HPDE6-E6E7 (cell line): ENCODE data around the gene PREP.
"Not testable (repeated sequence)": the region's sequence is repeated elsewhere in the genome, so short reads cannot be mapped to it uniquely, and the experiment has no call there.

Experiments
- DNase-seq: peaks from one replicate; pipeline ENCODE4 v3.0.0; 2011; ENCODE audit warnings: missing footprints; ENCODE audit errors: extremely low spot score

Gene PREP

DNA sequence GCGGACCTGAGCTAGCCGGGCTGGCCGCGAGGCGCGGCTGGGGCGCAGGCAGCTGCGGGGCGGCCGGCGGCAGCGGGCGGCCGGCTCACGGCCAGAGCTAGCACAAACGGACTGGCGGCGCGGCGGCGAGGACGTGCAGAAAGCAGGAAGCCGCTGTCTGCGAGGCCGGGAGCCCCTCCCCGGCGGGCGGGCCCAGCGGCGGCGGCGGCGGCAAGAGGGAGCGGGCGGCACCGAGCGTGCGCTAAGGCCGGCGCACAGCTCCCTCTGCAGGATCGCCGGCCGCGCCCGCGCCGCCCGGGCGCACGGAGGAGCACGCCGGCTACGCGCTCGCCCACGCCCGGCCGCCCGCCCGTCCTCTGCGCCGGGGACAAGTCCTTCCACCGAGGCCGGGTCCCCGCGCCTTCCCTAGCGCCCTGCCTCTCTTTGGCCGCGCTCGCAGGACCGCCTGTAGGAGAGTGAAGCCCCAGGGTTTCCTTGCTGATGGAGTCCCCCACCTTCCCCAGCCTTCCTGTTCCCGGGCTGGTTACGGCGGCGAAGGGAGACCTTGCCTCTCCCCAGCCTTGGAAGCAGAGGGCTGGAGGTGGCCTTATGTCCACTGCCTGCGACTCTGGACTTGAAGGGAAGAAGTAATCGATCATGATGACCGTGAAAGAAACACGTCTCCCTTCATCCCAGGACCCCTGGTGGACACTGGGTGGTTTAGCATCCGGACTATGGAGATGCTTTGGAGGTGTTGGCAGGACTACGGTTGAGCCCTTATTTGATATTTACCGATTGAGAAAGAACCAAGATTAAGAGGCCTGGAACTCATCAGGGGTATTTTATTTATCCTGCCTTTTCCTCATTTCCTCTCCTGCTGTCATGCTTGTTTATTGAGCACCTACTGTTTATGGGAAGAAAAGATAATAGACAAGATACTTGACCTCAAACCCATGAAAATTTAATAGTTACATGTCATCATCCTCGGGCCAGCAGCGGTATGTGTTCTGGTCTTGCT is at the start of gene PREP:
Gene PREP, minus strand, starts transcription at position 144 of the 997 bp plus-strand sequence. CDS start 191 bp downstream, outside the sequence.
- peak; percentile 83 for DNase-seq

DNA sequence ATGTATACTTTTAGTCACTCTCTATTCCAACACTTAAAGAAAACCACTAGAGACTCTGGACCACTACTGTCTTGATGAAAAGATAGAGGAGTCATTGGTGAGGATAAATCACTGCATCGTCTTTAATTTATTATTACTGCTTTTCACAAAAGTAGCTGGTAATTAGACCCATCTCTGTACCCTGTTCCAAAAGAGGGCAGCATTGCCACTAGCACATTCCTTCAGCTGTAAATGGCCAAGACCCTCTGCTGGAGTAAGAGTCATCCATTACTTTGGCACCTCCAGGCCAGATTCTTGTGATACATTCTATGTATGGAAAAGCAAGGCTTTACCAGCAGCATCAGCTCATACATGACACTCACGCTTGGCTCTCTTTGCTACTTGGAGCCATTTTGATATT is 49.5 kb upstream of the PREP start:
- no peak for DNase-seq

DNA sequence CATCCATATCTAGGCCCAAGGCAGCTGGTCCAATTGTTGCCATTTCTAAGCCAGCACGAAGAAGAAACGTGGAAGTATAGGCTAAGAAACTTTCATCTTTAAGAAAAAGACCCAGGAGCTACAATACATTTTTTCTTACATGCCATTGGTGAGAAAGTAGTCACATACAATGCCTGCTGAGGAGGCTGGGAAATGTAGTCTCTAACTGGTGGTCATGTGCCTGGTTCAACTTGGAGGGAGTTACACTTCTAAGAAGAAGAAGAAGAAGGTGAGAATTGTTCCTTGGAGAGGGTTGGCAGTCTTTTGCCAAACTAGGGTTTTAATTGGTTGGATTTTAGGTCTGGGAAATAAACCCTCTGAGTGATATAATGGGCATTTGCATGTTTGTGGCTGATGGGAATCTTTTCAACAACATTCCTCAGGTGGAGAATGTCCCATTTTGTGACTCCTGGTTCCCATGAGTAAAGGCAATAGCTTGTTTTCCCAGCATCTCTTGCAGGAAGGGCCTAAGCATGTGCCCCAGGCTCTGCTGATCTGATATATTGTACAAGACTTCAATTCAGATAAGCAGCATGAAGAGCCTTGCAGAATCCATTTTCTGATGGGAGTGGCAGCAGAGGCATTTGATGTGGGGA is 47.0 kb upstream of the PREP start:
- DNase-seq, result no peak

DNA sequence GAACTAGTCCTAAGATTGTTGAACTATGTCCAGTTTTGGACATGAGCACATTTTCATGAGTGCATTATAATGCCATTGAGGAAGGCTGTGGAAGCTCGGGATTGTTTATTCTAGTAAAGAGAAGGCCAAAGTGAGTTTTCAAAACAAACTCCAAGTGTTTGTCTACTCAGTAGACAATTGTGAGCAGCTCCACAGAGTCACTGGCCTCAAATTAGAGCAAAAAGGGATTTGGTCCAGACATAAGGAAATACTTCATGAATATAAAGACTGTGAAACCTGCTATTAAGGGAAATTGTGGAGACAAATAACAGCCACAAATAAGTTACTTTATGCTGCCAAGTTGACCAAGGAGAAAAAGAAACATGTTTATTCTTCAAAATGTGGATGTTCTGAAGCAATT is 42.6 kb upstream of the PREP start:
- no peak for DNase-seq

DNA sequence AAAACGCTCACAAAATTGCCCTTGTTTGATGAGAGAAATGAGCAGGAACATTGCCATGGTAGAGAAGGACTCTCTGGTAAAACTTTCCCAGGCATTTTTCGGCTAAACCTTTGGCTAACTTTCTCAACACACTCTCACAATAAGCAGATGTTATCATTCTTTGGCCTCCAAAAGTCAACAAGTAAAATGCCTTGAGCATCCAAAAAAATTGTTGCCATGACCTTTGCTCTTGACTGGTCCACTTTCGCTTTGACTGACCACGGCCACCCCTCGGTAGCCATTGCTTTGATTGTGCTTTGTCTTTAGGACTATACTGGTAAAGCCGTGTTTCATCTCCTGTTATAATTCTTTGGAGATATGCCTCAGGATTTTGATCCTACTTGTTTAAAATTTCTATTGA is 41.1 kb upstream of the PREP start:
- no peak for DNase-seq

DNA sequence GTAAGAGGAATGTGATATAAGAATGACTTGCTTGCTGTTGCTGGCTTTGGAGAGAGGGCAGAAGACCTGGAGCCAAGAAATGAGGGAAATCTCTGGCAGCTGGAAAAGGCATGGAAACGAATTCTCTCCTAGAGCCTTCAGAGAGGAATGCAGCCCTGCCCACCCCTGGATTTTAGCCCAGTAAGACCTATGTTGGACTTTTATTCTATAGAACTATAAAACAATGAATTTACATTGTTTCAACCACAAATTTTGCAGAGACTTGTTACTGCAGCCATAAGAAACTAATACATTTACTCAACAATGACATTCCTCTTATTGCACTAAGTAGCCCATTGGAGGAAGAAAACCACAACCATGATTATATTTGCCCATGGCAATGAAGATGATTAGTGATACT is 39.5 kb upstream of the PREP start:
- DNase-seq, result no peak

DNA sequence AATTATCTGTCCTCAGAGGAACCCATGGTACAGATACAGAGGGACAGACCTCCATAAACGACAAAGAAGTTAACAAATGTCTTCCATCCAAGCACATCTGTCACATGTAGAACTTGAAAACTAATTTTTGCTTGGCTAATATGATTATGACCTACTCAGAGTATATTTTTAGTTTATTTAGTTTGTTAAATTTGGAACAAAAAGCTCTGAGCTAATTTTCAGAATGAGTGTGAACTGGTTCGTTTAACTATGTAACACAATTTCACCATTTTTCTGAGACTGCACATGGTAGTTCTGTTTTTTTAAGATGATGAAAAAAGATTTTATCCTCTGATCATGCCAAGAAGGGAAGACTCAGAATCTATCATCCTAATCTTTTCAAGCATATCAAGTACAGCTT is 34.4 kb upstream of the PREP start:
- DNase-seq, result no peak

DNA sequence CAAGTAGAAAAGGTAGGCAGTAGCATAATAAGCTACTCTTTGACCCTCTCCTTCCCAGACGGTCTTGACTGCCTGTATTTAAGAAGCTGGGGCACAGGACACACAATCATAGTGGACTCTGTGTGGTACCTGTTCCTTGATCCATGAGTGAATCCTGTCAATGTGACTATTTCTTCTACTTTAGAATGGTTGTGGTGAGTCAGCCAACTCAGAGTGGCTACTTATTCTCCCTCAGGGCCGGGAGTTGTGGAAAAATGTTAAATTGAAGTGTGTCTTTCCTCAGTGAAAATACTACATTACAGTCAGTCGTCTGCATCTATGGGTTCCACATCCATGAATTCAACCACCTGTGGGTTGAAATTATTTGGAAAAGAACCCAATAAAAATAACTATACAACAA is 30.8 kb upstream of the PREP start:
- DNase-seq, result no peak

DNA sequence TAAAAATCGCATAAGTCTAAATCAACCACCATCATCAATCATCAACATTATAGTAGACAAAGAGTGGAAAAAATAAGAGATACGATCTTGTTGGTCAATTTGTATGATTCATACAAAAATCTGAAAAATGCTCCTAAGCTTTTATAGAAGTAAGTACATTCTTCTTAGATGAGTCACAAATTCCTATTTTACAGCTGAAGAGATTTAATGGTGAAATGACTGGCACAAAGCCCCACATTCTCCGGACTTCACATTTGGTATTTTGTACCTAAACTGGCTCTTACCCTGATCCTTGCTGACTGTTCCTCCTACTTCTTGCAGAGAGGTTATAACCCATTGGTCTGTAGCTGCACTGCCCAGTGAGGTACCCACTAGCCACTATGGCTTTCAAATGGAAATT is 29.9 kb upstream of the PREP start:
- peak; percentile 20 for DNase-seq

DNA sequence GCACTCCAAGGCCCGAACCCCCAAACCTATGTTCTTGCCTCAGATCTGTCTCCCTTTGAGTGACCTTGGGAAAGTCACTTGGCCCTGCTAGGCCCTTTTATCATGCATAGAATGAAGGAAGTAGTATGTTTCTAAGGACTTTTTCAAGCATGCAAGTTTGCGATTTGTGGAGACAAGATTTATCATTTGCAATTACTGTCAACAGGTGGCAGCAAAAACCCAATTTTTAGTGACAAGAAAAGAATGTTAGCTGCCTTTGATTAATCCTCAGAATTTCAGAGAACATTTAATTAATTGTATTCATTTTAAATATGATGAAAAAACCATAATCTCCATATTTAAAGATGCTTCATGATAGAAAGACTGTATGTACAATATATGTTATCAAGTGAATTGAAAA is 28.3 kb upstream of the PREP start:
- DNase-seq, result peak; percentile 44

DNA sequence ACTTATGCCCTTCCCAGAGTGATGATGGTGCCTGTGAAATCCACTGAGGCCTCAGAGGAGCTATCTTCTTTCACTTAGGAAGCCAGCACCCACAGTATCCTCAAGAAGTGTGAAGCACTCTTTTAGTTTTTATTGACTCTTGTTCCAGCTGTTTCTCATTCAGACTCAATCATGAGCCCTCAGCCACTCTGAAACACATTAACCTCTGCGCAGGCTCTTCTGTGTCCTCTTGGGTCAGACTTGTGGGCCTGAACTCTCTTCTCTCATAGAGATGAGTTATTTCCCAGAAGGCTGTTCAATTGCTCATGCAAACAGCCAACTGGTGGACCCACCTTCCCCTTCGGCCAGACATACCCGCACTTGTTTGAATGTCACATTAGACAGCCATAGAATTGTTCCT is 27.8 kb upstream of the PREP start:
- DNase-seq, result no peak

DNA sequence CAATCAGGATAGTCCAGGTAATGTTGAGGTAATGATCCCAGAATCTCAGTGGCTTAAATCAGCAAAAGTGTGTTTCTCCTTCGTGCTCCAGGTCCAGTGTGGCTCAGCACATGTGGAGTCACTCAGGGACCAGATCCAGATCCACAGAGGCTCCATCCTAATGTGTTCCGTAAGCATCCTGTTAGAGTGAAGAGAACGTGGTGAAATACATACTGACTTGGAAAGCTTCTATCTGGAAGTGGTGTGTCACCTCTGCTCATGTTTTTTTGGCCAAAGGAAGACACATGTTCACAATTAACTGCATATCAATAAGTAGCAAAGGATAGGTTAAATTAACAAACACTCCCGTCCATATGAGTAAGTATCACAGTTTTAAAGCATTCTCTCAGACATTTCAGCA is 26.8 kb upstream of the PREP start:
- no peak for DNase-seq

DNA sequence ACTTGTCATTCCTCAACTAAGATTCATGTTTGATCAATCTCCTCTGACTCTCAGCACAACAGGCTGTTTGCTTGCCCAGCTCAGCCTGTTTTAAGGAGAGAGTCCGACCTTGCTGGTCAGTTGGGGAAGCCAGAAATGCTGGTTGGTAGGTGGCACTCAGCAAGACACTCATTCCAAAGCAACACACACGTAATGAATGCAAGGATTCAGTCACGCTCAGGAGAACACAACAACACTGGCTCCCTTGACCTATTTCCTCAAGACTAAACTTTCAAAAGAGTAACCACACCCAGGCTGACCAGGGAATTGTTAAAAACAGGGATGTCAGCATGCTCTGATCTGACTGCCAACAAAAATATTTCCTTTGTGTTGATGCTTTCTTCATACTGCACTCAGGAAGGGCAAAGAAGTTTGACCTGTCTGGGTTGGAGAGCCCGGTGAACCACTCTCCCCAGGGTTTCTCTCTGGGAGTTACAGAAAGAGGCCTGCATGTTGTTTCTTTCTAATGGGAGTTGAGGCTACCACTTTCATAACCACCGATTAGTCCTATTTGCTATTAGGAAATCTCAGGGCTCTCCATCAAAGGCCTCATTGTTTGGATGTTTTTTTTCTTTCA is 25.6 kb upstream of the PREP start:
- no peak for DNase-seq

DNA sequence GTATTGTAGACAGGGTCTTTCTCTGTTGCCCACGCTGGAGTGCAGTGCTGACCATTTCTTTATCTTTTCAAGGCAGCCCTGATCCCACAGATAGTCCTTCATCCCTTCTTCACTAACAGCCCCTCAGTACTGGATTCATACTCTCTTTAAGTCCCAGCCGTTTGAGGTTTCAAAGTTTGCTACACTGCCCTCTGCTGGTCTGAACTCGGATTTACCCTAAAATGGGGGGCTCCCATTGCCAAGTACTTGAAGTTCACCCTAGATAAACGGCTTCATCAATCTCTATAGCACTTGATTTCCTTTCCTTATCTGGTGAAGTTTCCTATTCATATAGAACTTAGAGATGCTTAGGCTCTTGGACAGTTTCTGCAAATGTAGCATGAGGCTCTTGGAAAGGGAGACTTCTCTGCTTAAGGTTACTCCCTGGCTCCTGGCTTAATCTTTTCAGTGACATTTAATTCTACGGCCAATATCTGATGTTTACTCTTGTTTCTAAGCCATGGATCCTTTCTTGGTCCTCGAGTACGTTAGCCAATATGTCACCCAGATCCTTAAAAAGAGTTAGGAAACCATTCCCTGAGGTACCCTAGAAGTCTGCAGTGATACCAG is 21.4 kb upstream of the PREP start:
- DNase-seq, result no peak

DNA sequence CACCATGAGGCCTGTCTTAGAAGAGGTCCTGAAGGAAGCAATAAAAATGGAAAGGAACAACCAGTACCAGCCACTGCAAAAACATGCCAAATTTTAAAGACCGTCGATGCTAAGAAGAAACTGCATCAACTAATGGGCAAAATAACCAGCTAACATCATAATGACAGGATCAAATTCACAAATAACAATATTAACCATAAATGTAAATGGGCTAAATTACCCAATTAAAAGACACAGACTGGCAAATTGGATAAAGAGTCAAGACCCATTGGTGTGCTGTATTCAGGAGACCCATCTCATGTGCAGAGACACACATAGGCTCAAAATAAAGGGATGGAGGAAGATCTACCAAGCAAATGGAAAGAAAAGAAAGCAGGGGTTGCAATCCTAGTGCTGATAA is 14.1 kb upstream of the PREP start:
- not testable (repeated sequence) for DNase-seq

DNA sequence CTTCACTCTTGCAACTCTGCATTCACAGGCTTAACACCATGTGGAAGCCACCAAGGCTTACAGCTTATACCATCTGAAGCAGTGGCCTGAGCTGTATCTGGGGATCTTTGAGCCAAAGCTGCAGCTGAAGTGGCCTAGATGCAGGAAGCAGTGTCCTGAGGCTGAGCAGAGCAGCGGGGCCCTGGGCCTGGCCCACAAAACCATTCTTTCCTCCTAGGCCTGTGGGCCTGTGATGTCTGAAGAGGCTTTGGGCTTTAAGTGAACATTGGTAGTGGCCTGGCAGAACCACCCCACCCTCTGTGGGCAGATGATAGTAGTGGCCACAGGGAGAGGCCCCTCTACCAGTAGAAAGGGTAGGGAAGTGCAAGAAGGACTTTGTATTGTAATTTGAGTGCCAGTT is 6.9 kb upstream of the PREP start:
- no peak for DNase-seq

DNA sequence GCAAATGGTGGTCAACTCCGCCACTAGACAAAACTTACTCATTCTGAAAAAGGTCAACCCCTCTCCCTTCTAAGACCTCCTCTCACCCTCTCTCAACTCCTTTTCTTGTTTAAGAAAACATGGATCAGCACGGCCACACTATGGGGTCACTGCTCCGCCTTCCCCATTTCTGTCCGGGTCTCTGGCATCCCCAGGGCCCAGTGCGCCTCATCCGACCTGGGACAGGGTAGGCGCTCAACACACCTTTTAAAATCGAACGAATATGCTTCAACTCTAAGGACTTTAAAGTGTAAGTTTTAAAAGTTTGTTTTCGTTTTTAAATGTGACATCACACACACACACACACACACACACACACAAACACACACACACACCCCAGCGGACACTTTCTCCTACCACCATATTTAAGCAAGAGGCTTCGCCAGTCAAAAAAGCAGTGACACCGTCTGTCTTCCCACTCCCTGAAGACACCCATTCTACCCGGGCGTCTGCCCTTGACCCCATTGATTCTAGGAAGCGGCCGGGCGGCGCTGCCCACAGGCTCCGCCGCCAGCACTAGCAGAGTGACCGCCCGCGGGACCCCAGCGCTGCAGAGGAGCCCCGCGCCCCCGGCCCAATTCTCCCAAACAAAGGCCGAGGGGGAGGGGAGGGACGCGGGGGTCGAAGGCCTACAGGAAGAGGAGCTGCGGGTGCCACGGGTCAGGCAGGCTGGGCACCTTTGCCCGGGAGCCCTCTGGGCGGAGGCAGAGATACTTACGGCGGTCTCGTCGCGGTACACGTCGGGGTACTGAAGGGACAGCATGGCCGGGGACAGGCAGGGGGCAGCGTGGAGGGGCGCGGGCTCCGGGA is 568 bp downstream of the PREP start:
- peak; percentile 27 for DNase-seq

DNA sequence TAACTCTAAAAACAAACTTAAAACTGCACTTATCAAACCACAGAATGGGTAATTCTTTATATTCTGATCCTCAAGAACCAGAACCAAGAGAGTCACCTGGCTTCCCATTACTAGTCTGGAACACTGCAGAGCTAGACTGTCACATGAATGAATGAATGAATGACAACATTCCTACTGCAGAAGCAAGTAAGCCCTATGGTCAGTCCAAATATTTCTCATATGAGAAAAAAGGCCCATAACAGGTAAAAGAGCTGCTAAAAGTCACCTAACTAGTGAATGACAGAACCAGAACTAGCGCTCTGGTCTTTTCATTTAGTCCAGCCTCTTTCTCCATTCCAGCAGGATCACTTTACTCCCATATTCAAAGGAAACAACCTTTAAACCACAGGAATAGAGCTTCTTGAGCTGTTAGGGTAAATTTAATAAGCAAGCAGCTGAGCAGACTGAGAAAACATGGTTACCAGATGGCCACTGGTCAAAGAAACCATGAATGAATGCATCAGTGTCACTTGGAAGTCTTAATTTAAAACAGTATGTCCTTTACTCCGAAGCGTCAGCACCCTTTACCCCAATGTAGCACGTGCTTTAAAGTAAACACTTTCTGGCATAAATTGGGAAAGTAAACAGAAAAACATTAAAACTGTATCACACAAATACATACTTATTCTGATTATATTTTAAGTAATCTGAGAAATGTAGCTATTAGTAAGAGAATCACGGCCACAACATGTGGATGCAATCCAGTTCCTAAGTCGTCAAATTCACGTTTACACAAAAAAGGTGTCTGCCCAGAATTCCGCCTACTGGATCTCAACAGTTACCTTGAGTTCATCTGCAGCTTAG is 1.4 kb downstream of the PREP start:
- DNase-seq, result no peak

DNA sequence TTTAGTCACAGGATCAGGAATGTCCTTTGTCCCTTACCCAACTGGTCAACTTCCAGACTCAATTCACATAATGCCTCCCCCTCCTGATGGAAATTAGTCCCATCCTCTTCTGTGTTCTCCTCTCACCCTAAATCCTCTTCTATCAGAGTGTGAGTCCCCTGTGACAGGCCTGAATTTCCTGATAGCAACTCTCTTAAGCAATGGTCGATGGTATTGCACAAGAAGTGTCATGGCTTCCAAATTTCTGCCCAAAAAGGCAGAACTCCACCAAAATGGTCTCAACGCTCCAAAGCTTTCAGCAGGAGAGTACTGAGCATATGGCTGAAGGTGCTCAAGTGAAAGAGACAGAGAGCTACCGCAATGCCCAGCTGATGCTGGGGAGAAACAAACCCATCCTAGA is 2.4 kb downstream of the PREP start:
- DNase-seq, result no peak

DNA sequence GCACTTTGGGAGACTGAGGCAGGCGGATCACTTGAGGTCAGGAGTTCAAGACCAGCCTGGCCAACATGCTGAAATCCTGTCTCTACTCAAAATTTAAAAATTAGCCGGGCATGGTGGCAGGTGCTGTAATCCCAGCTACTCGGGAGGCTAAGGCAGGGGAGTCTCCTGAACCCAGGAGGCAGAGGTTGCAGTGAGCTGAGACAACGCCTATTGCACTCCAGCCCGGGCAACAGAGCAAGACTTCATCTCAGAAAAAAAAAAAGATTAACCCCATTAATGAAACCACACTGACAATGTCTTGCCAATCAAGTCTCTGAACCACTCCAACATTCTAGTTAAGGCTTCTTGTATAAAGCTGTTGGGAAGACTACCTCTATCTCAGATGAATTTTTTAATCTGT is 4.0 kb downstream of the PREP start:
- DNase-seq, result no peak
